GM21717 (cell line): ENCODE data around the gene GOLGA5.
A peak's percentile ranks its signal among the peaks of the same experiment; 100 is the strongest.
"Not testable (repeated sequence)": the region's sequence is repeated elsewhere in the genome, so short reads cannot be mapped to it uniquely, and the experiment has no call there.

Source experiments
- ATAC-seq: cut with Tn5 transposase; IDR thresholded peaks from one replicate; pipeline ENCODE4 v1.9.1; 2021; ENCODE audit warnings: mild to moderate bottlenecking, moderate library complexity; ENCODE audit not compliant: unreplicated experiment

GOLGA5 gene

DNA sequence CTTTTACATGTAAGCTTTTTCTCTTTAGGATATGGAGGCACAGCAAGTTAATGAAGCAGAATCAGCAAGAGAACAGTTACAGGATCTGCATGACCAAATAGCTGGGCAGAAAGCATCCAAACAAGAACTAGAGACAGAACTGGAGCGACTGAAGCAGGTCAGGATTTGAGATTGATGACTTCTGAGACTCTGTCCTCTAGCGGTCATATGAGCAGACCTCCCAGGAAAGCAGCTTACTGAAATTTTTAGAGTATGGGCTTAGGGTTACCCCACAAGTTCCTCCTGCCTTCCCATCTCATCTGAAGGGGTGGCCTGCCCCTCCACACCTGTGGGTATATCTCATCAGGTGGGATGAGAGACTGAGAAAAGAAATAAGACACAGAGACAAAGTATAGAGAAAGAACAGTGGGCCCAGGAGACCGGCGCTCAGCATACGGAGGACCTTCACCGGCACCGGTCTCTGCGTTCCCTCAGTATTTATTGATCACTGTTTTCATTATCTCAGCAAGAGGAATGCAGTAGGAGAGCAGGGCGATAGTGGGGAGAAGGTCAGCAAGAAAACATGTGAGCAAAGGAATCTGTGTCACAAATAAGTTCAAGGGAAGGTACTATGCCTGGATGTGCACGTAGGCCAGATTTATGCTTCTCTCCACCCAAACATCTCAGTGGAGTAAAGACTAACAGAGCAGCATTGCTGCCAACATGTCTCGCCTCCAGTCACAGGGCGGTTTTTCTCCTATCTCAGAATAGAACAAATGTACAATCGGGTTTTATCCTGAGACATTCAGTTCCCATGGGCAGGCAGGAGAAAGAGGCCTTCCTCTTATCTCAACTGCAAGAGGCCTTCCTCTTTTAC is 25.8 kb downstream of the GOLGA5 start:
- not testable (repeated sequence) for ATAC-seq

DNA sequence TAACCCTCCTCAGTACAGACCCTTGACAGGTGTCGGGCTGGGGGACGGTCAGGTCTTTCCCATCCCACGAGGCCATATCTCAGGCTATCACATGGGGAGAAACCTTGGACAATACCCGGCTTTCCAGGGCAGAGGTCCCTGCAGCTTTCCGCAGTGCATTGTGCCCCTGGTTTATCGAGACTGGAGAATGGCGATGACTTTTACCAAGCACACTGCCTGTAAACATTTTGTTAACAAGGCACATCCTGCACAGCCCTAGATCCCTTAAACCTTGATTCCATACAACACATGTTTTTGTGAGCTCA is 26.4 kb downstream of the GOLGA5 start:
- ATAC-seq, result not testable (repeated sequence)

DNA sequence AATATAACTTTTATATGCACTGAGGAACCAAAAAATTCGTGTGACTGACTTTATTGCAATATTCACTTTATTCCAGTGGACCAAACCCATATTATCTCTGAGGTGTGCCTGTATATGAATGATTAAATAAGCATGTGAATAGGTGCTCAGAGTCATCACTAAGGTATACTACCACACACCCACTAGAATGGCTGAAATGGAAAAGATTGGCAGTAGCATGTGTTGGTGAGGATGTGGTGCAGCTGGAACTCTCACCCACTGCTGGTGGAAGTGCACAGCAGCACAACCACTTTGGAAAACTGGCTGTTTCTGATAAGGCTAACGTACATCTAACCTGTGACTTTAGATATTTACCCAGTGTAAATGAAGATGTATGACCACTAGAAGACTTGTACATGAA is 36.8 kb downstream of the GOLGA5 start:
- no peak for ATAC-seq

DNA sequence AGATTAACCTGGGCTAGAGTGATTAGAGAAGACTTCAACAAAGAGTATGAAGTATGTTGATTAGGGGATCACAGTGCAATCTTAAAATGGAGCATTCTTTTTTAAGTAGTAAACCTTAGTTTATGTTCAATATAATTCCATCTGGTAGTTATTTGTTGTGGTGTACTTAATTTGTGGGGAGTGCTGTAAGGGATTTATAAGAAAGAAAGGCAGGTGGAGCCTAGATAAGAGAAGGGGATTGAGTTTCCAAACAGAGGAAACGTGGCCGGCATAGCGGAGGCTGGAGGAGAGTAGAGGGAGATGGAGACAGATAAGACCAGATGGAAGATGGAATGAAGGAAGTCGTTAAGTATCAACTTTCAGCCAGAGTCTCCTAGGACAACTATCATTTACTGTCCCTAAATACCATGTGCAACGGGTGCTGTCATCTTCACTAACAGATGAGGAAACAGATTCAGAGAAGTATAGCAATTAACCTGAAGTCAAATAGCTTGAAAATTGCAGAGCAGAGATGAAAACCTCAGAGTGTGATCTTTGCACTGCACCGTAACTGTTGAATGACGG is 38.1 kb downstream of the GOLGA5 start:
- ATAC-seq, result no peak

DNA sequence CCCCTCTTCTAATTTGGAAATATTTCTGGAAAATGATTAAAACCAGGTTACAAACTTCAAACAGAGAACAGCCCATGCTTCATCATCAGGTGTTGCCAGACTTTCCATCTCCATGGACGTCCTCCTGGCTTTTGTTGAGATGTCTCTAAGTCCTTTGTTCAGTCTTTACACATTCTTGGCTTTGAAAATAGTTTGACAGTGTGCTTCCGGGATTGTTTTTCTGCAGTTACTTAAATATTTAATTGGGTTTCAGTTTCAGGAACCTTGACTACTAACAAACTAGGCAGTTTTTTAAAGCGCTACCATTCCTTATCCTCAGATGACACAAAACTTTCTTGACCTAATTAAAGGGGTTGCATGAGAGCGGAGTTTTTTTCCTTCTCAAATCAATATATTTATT is 47.8 kb downstream of the GOLGA5 start:
- ATAC-seq, result no peak

DNA sequence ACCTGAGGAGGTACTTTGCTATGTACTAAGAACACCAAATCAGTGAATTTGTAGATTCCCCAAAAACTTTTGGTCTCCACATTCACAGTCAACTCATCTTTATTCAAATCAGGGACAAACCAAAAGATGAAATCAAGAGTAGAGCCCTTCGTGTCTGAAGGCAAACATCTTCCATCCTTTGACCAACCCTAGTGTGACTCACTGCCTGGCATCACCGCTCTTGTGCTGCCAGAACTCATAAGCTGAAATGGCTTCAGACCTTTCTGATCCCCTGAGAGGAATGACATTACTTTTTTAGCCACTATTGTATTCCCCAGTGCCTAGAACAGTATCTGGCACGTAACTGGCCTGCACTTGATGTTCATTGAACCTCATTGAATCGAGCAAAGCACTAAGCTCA is 50.1 kb downstream of the GOLGA5 start:
- ATAC-seq, result no peak

DNA sequence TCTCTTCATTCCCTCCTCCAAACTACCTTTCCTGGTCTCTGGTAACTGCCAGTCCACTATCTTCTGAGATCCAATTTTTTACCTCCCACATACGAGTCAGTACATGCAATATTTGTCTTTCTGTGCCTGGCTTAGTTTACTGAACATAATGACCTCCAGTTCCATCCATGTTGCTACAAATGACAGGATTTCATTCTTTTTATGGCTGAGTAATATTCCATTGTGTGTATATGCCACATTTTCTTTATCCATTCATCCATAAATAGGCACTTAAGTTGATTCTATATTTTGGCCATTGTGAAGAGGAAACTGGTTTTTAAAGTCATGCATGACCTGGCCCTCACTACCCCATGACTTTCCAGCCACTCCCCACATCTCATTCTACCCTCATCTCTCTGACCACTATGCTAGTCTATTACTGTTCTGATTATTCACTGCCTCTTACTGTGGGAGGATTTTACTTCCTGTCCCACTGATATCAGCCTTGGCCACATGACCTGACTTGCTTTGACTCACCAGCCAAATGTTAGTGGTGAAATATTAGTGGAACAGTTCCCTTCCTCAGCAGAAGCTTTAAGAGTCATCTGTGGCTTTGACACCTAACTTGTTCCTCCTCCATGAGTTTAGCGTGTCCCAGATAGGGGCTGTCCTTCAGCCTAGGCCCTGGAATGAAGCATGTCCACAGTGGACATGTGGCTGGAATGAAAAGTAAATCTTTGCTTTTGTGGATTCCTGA is 52.2 kb downstream of the GOLGA5 start:
- ATAC-seq, result peak; percentile 73

DNA sequence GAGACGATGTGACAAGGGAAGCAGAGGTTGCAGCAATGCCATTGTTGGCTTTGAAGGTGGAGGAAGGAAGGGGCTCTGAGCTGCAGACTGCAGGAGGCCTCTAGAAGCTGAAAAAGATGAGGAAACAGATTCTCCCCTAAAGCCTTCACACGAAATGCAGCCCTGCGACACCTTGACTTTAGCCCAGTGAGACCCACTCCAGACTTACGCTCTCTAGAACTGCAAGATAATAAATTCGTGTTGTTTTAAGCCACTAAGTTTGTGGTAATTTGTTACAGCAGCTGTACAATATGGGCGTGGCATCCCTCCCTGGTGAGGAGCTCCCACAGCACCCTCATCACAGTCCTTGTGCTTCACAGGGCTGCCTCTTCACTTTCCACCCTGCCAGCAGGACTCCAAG is 53.2 kb downstream of the GOLGA5 start:
- no peak for ATAC-seq

DNA sequence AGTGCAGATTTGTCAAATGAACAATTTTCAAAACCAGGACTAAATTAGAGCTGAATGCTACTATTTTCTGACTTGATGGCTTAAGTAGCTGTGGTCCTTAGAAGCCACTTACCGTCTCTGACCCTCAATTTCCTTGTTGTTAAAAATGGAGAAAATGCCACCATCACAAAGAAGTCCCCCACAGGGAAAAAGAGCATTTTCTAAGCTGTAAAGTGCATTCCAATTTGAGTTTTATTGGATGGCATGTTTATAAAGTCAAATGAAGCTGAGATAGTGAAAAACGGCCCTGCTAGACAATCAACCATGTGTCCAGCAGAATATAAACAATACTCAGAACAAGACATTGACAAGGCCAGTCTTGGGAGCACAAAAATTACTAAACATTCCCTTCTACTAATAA is 53.6 kb downstream of the GOLGA5 start:
- ATAC-seq, result no peak

DNA sequence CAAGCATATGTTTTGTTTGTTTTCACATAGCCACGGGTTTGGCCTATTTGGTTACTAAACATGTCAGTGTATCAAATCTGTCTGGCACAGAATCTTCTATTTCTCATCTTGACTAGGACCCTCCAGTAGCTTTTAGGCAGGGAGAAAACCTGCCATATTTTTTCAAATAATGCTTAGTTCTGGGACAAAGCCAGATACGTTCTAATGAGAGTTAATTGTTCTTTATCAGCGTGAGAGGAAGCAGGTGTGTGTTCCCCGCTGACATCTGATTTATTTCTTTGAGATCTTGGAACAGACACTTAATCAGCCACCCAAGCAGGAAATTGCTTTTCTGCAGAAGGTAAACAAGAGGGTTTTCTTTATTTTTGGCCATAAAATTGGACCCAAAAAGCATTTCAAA is 54.8 kb downstream of the GOLGA5 start:
- ATAC-seq, result no peak

DNA sequence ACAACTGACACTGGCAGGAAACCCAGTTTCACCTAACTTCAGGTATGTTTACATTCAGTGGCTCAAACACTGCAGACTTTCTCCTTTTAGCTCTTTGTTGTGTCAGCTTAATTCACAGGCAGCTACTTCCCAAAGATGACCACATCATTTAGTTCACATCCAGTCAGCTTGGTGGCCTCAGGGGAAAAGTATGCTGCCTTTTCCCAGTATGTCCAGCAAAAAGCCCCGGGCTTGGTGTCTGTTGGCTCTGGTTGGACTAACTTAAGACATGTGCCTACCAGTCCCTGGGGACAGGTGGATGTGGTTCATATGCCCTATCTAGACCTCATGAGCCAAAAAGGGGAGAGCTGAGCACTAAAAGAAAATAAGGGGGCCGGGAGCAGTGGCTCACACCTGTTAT is 56.4 kb downstream of the GOLGA5 start:
- ATAC-seq, result no peak

DNA sequence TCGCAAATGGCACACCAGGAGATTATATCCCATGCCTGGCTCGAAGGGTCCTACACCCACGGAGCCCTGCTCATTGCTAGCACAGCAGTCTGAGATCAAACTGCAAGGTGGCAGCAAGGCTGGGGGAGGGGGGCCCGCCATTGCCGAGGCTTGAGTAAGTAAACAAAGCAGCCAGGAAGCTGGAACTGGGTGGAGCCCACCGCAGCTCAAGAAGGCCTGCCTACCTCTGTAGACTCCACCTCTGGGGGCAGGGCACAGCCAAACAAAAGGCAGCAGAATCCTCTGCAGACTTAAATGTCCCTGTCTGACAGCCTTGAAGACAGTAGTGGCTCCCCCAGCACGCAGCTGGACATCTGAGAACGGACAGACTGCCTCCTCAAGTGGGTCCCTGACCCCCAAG is 59.0 kb downstream of the GOLGA5 start:
- not testable (repeated sequence) for ATAC-seq

DNA sequence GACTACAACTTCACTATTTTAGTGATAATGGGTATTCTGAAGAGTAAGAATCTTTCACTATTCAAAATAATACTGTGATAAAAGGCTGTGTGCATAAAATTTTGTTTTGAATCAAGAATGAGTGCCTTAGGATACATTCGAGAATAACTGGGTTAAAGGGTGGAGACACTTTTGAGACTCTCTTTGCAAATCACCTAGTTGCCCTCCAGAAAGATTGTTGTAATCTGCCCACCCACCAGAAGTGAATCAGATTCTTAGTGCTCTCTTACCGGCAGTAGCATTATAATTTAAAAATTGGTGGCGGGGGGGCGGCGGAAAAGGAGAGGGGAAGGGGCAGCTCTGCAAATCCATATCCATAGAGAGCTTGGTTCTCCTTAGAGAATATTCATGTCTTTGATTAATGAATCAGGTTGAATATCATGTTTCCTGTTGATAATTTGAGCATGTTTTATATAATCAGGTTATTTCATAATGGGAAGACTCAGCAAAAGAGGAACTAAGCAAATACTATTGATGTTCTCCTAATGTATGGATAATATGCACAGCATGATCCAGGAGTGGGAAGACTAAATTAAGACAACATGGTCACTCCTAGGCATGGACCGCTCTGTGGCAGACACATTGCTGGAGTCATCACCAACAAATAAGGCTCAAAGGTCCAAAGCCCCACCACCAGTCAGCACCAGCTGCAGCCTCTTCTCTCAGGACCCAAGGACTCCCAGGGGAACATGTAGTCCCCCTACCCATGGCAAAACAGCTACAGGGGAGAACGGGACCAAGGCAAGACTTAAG is 66.1 kb downstream of the GOLGA5 start:
- no peak for ATAC-seq

DNA sequence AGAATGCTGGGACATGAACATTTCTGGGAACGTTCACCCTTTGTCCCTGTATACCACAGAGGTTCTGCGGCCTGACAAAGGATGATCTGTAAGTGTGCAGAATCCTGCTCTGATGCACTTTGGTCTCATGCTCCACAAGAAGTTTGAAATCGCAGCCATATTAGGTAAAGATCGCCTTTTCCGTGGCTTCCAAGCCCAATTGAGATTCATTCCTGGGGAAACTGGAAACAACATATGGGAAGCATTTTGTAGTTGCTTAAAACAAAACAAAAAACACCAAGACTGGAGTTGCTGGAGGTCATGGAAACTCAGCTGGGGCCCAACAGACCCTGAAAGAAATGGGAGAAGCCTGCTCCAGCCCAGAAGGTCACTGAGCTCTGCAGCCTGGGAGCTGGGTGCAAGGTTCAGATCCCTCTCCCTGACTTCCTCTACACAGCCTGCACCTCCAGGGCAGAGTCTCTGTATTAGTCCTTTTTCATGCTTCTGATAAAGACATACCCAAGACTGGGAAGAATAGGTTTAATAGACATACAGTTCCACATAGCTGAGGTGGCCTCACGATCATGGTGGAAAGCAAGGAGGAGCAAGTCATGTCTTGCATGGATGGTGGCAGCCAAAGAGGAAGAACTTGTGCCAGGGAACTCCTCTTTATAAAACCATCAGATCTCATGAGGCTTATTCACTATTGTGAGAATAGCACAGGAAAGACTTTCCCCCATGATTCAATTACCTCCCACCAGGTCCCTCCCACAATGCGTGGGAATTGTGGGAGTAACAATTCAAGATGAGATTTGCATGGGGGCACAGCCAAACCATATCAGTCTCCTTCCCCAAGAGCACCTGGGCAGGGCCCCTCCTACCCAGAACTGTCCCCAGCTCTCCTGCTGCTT is 68.0 kb downstream of the GOLGA5 start:
- no peak for ATAC-seq

DNA sequence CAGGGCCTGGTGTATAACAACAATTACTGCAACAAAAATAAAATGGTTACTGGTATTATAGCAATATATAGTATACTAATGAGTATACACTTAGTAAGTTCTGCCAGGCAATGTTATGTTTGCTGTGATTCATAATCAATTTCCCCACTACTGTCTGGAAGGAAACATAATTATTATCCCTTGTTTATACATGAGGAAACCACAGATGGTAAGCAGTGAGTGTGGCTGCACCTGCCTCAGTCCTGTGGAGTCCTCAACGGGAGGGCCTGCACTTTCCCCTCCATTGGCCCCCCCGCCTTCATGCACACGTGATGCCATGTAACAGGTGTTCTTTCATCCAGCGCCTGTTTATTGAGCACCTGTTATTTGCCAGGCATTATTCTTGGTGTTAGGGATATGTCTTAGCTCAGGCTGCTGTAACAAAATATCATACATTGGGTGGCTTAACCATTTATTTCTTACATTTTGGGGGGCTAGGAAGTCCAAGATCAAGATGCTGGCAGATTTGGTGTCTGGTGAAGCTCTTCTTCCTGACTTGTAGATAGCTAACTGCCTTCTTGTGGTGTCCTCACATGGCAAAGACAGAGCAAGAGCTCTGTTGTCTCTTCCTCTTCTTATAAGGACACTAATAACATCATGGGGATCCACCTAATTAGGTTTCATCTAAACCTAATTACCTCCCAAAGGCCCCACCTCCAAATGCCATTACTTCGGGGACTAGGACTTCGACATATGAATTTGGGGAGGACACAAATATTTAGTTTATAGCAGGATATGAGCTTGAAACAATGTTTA is 69.4 kb downstream of the GOLGA5 start:
- no peak for ATAC-seq

DNA sequence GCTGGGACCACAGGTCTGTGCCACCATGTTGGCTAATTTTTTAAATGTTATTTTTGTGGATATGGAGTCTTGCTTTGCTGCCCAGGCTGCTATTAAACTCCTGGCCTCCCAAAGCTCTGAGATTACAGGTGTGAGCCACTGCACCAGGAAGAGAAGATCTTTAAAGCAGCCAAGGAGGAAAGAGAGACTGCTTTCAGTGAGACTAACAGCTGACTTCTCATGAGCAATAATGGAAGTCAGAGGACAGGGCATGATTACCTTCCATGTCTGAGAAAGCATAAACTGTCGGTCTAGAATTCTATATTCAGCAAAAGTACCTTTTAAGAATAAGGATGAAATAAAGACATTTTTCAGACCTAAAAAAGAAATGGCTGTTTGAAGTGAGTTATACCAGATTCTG is 71.6 kb downstream of the GOLGA5 start:
- no peak for ATAC-seq

DNA sequence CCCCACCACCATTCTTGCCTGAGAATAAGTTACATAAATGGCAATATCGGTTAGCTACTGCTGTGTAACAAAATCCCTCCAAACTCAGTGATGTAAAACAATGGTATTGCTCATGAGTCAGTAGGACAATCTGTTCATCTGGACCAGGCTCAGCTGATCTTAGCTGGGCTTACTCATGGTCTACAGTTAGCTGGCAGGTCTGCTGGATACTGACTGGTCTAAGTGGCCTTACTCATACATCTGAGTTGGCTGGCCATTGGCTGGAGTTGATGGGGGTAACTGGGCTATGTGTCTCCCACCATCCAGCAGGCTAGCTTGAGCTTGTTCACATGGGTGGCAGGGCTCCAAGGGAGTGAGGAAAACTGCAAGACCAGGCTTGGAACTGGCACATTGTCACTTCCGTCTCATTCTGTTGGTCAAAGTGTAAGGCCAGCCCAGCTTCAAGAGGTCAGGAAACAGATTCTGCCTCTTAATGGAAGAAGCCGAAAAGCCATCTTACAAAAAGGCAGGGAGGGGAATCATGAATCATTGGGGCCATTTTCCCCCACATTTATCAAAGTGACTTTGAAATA is 72.2 kb downstream of the GOLGA5 start:
- ATAC-seq, result no peak

DNA sequence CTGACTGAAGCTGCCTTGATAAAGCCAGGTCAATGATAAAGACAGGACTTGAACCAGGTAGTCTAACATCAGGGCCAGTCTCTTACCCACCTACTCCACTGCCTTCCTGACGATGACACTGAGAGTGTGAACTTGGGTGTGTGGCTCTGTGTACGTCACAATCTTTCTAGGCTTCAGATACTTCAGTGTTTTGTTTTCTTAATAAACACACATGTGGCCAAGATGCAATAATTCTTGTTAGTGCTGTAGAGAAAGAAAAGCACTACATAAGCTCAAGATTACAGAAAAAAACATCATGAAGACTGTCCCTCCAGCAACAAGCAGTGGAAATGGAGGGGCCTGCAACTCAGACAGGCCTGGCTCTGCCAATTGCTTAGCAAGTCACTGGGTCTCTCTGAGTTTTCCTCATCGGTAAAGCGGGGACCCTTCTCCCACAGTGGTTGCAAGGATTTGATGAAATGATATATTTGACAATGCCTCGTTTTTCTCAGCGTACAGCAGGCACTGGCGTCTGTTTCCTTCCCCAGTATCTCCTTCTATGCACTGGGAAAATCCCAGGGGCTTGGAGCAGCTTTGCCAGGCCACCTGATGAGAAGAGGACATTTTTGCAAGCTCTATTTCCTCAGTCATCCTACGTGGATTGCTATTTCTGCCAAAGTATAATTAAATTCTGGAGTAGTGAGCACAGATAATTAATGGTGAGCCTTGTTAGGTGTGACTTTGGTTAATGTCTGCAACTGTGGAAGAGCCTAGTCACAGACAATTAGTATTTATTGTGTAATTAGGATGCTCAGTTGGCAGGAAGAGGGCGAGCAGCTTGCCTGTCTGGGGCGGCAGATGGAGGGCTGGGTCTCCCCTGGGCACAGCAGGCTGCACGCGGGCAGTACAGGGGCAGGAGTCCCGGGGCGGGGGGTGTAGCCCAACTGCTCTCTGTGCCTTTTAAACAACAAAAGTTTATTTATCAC is 73.1 kb downstream of the GOLGA5 start:
- ATAC-seq, result no peak
